Astrocyte of the cerebellum (primary cell): Measurements from ENCODE around the gene ZCCHC3.
A peak's percentile ranks its signal among the peaks of the same experiment; 100 is the strongest.

Experiments
- DNase-seq: peaks from one replicate; pipeline ENCODE4 v3.0.0-alpha.2; 2011; ENCODE audit warnings: low read depth
- H3K4me3 ChIP-seq: 2 replicates; pipeline ENCODE4 v1.5.1; 2011; ENCODE audit warnings: mild to moderate bottlenecking, low read depth, low read length, moderate library complexity
- CTCF ChIP-seq: IDR thresholded peaks from 2 replicates; pipeline ENCODE4 v1.5.1; 2012; ENCODE audit warnings: low read length, low read depth, moderate library complexity, mild to moderate bottlenecking; ENCODE audit errors: missing control alignments
- in situ Hi-C: cut with HindIII; loops from 2 replicates; pipeline ENCODE4 v1.10.0; 2017; ENCODE audit warnings: low sequenced_read_pairs

The ZCCHC3 gene

GRCh38 chr20:341682-342081, 44.3 kb downstream of the ZCCHC3 start:
- in situ Hi-C loops: no loop called here
- no peak overlapping the region for H3K4me3 ChIP-seq
- no peak for DNase-seq
- no peak for TF ChIP-seq CTCF

- no peak overlapping the region for H3K4me3 ChIP-seq
- no peak for DNase-seq
- in situ Hi-C loops: no loop called here
- no peak for TF ChIP-seq CTCF
These were observed 45.7 kb downstream of the ZCCHC3 start for GRCh38 chr20:343107-343506.

- in situ Hi-C loops: no loop called here
- peak overlapping the region; percentile 75 for H3K4me3 ChIP-seq
- DNase-seq: no peak
- no peak for TF ChIP-seq CTCF
These were observed 48.8 kb downstream of the ZCCHC3 start for GRCh38 chr20:346033-346639.

GRCh38 chr20:346640-347316, 49.4 kb downstream of the ZCCHC3 start, which contains the start of gene NRSN2:
NRSN2 (plus strand) TSS chr20:347111; CDS start chr20:349644, 2,533 bp downstream.
- DNase-seq: no peak
- peak within 1 kb of the TSS; percentile 75 for H3K4me3 ChIP-seq
- TF ChIP-seq CTCF: no peak
- in situ Hi-C loops: no loop called here

GRCh38 chr20:347317-347639, 49.9 kb downstream of the ZCCHC3 start:
- DNase-seq: no peak
- in situ Hi-C loops: no loop called here
- no peak for TF ChIP-seq CTCF
- peak overlapping the region; percentile 75 for H3K4me3 ChIP-seq

- peak; percentile 80 for DNase-seq
- in situ Hi-C loops: no loop called here
- H3K4me3 ChIP-seq: peak overlapping the region; percentile 75
- TF ChIP-seq CTCF: no peak
These were observed 50.5 kb downstream of the ZCCHC3 start for GRCh38 chr20:347640-348484.
